ENCODE measurements around the gene ARMC9.

GRCh38 chr2:231312066-231312465, 113.6 kb downstream of the ARMC9 start:
- no peak for TF ChIP-seq POLR2AphosphoS5 (IDR thresholded peaks at IDR 0.05; ENCODE audit: low read depth, low read length)
- no peak for TF ChIP-seq REST (IDR thresholded peaks at IDR 0.05; ENCODE audit: insufficient read depth in 1 of 2, low read depth in 2 of 2, low read length in 2 of 2)
- TF ChIP-seq SIN3A (IDR thresholded peaks at IDR 0.05; ENCODE audit: borderline replicate concordance, insufficient read depth, low read length), result no peak
- no peak for TF ChIP-seq TAF1 (IDR thresholded peaks at IDR 0.05; ENCODE audit: borderline replicate concordance, insufficient read depth, low read length)
- no peak for TF ChIP-seq FOXP2 (optimal IDR thresholded peaks at IDR 0.05; ENCODE audit: borderline replicate concordance, extremely low read depth, extremely low read length, insufficient read depth)

All from PFSK-1 (cell line).